ENCODE measurements around the gene ANKS1B.

GRCh38 chr12:99704458-99704857 lies 280.3 kb downstream of the ANKS1B start:
- TF ChIP-seq POLR2A (IDR thresholded peaks at IDR 0.05) (no peak), CTCF (IDR thresholded peaks at IDR 0.05) (no peak)
